ENCODE measurements around the gene PSPH. TPM values are rescaled to one million over a fixed set of nuclear protein-coding genes. Genes with fewer than 3 reads are reported as not detected.

The PSPH gene
- total RNA-seq, 1 experiment from 2014 or later = 103 TPM

DNA sequence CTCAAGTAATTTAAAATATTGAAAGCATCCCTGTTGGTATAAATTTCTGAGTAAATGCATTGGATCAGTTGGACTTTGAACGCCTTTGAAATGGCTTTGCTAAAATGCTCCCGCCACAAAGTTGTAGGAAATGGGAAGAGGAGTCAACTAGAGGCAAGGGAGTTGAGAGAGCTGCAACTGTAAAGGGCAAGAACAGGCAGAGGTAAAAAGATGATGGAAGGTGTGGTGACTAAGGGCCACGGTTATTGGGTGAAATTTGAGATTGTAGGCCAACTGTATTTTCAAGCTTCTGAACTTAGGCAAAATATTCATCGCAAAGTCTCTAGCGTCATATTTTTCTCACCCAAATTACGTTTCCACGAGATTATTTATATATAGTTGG lies 12.2 kb upstream of the PSPH start:
- no peaks in the 10 kb centered on the region for H3K9me3 ChIP-seq (ENCODE audit: insufficient read depth, low read depth)
- no TSS peak for BruUV-seq (replicated peaks)
- H3K4me3 ChIP-seq = peak overlapping the region; percentile 69
- H3K27me3 ChIP-seq (ENCODE audit: insufficient read depth, low read depth) = no peaks in the 10 kb centered on the region
- ChIA-PET POLR2A (ENCODE audit: unreplicated experiment) (interaction anchor here (5.7 kb wide), 1 partner anchor 12 kb away, joined by 63 read pairs; the partner anchor contains the start of genes CCT6A and PSPH), CTCF (interaction anchor here (1.1 kb wide), 1 partner anchor 12 kb away, joined by 3 read pairs; the partner anchor contains the start of genes CCT6A and PSPH)
- peaks cover 52% of the 10 kb centered on the region for H3K79me2 ChIP-seq (ENCODE audit: low read depth)
- peak overlapping the region; percentile 80 for H3K4me2 ChIP-seq
- H2AFZ ChIP-seq = peak overlapping the region; percentile 96; the same call in 1 of the 2 replicates
- H3K4me1 ChIP-seq (replicated peaks; ENCODE audit: insufficient read depth) = peaks cover 63% of the 10 kb centered on the region
- peaks cover 53% of the 10 kb centered on the region for H3K36me3 ChIP-seq (ENCODE audit: low read depth)
- peaks cover 73% of the 10 kb centered on the region for H3F3A ChIP-seq (ENCODE audit: insufficient read depth, low read depth)
- no peak for TF ChIP-seq CTCF (conservative IDR thresholded peaks at IDR 0.05)
- TF ChIP-seq EZH2 (IDR thresholded peaks at IDR 0.05; ENCODE audit: low read depth) = no peak
- H3K27ac ChIP-seq = peak overlapping the region; percentile 71
- H3K9me2 ChIP-seq (ENCODE audit: insufficient read depth) = no peaks in the 10 kb centered on the region
- H4K20me1 ChIP-seq (ENCODE audit: insufficient read depth) = peaks cover 43% of the 10 kb centered on the region
- no peak for DNase-seq
- intact Hi-C loops (cut with micrococcal nuclease; ENCODE audit: unreplicated experiment) = loop anchor here (5.0 kb wide), 2 partner anchors 44 to 506 kb away; partner anchors contain the start of gene CHCHD2

- peak overlapping the region; percentile 80 for H3K4me2 ChIP-seq
- intact Hi-C loops (cut with micrococcal nuclease; ENCODE audit: unreplicated experiment) = loop anchor here (5.0 kb wide), 2 partner anchors 45 to 505 kb away; partner anchors contain the start of gene CHCHD2
- TF ChIP-seq CTCF (conservative IDR thresholded peaks at IDR 0.05) (no peak), EZH2 (IDR thresholded peaks at IDR 0.05; ENCODE audit: low read depth) (no peak)
- H3K36me3 ChIP-seq (ENCODE audit: low read depth) = peaks cover 60% of the 10 kb centered on the region
- BruUV-seq (replicated peaks) = no TSS peak
- no peaks in the 10 kb centered on the region for H3K27me3 ChIP-seq (ENCODE audit: insufficient read depth, low read depth)
- ChIA-PET POLR2A (ENCODE audit: unreplicated experiment) (interaction anchor here (0.6 to 5.7 kb wide), 6 partner anchors 8 to 929 kb away, joined by 3 to 63 read pairs (median 4); partner anchors contain the start of genes CCT6A and PSPH), CTCF (interaction anchor here (1.1 kb wide), 1 partner anchor 11 kb away, joined by 3 read pairs; the partner anchor contains the start of genes CCT6A and PSPH)
- H4K20me1 ChIP-seq (ENCODE audit: insufficient read depth) = peaks cover 44% of the 10 kb centered on the region
- H3K79me2 ChIP-seq (ENCODE audit: low read depth) = peaks cover 59% of the 10 kb centered on the region
- H3K9me2 ChIP-seq (ENCODE audit: insufficient read depth) = no peaks in the 10 kb centered on the region
- peaks cover 67% of the 10 kb centered on the region for H3K4me1 ChIP-seq (replicated peaks; ENCODE audit: insufficient read depth)
- DNase-seq = peak in 1 of 2 experiments; percentile 80
- H2AFZ ChIP-seq = no peak overlapping the region
- H3K4me3 ChIP-seq = no peak overlapping the region
- peak overlapping the region; percentile 71 for H3K27ac ChIP-seq
- H3F3A ChIP-seq (ENCODE audit: insufficient read depth, low read depth) = peaks cover 83% of the 10 kb centered on the region
- H3K9me3 ChIP-seq (ENCODE audit: insufficient read depth, low read depth) = no peaks in the 10 kb centered on the region
These were observed 11.1 kb upstream of the PSPH start for GRCh38 chr7:56062382-56062781.

DNA sequence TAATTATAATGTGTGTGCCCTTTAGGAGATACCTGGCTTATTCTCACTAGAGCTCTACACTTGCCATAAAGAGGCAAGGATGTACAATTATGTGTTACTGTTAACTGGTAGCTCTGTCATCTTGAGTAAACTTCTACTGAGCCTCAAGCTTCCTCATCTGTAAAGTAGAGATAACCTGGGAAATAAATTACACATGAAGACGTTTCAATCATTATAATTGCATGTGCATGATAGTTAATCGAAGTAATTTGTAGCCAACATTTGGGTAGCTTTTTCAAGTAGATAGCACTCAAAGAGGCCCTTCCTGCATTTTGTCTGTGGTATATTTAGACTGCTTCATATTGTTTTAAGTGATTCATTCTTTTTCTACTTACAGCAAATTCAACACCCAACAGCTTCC lies 2.7 kb upstream of the PSPH start:
- Histone ChIP-seq H3K9me2 (ENCODE audit: insufficient read depth) (no peaks in the 10 kb centered on the region), H3K27me3 (ENCODE audit: insufficient read depth, low read depth) (no peaks in the 10 kb centered on the region), H3K9me3 (ENCODE audit: insufficient read depth, low read depth) (no peaks in the 10 kb centered on the region), H3K79me2 (ENCODE audit: low read depth) (peaks cover 95% of the 10 kb centered on the region), H3K4me1 (replicated peaks; ENCODE audit: insufficient read depth) (peaks cover 48% of the 10 kb centered on the region), H3K4me2 (peak overlapping the region; percentile 92), H3K4me3 (peak overlapping the region; percentile 5; the same call in 1 of the 2 replicates), H3K36me3 (ENCODE audit: low read depth) (peaks cover 62% of the 10 kb centered on the region), H2AFZ (no peak overlapping the region), H4K20me1 (ENCODE audit: insufficient read depth) (peaks cover 45% of the 10 kb centered on the region), H3K27ac (peak overlapping the region; percentile 40), H3F3A (ENCODE audit: insufficient read depth, low read depth) (peaks cover 77% of the 10 kb centered on the region)
- DNase-seq = no peak
- TF ChIP-seq CTCF (conservative IDR thresholded peaks at IDR 0.05) = no peak
- no peak for TF ChIP-seq EZH2 (IDR thresholded peaks at IDR 0.05; ENCODE audit: low read depth)
- intact Hi-C loops (cut with micrococcal nuclease; ENCODE audit: unreplicated experiment) = loop anchor here (5.0 kb wide), 1 partner anchor 687 kb away; the partner anchor contains the start of gene LANCL2
- ChIA-PET POLR2A (ENCODE audit: unreplicated experiment) (interaction anchor here (0.5 kb wide), 1 partner anchor 8 kb away, joined by 3 read pairs; no protein-coding TSS in a partner anchor), CTCF (no interaction called here)
- no TSS peak for BruUV-seq (replicated peaks)
